ENCODE measurements around the gene COL1A1.

Gene COL1A1

GRCh38 chr17:50134206-50135110, 67.0 kb downstream of the COL1A1 start:
- H3K79me2 ChIP-seq (ENCODE audit: insufficient read depth, low read length), result no peaks in the 10 kb centered on the region
- ATAC-seq (ENCODE audit: insufficient read depth, low read depth) (no peak), DNase-seq (no peak)
- peaks cover 34% of the 10 kb centered on the region for H4K20me1 ChIP-seq (ENCODE audit: insufficient read depth, low read length)
- no peaks in the 10 kb centered on the region for H3K9me3 ChIP-seq (ENCODE audit: insufficient read depth, low read length, severe bottlenecking)
- no peak overlapping the region for H3K4me2 ChIP-seq (ENCODE audit: insufficient read depth, low read length)
- H3K4me3 ChIP-seq (ENCODE audit: low read depth in 1 of 2, low read length in 2 of 2), result no peak overlapping the region
- H3K36me3 ChIP-seq (ENCODE audit: insufficient read depth, low read length), result peaks cover 49% of the 10 kb centered on the region
- no peak for TF ChIP-seq EZH2 (IDR thresholded peaks at IDR 0.05; ENCODE audit: borderline replicate concordance, low read depth, low read length, severe bottlenecking)
- no peak for TF ChIP-seq CTCF (IDR thresholded peaks at IDR 0.05; ENCODE audit: borderline replicate concordance, extremely low read depth, low read length, poor library complexity, severe bottlenecking)
- no peaks in the 10 kb centered on the region for H3K4me1 ChIP-seq (ENCODE audit: insufficient read depth, low read length)
- no peak overlapping the region for H2AFZ ChIP-seq (ENCODE audit: low read depth, low read length)
- no peak overlapping the region for H3K9ac ChIP-seq (ENCODE audit: low read depth, low read length)
- no peaks in the 10 kb centered on the region for H3K27me3 ChIP-seq (ENCODE audit: insufficient read depth, low read length, poor library complexity)
- no peak overlapping the region for H3K27ac ChIP-seq (ENCODE audit: low read length)

GRCh38 chr17:50133769-50134099, 67.7 kb downstream of the COL1A1 start:
- Histone ChIP-seq H3K27ac (ENCODE audit: low read length) (no peak overlapping the region), H3K4me2 (ENCODE audit: insufficient read depth, low read length) (no peak overlapping the region), H3K36me3 (ENCODE audit: insufficient read depth, low read length) (peaks cover 42% of the 10 kb centered on the region), H3K27me3 (ENCODE audit: insufficient read depth, low read length, poor library complexity) (peaks cover 3% of the 10 kb centered on the region), H2AFZ (ENCODE audit: low read depth, low read length) (no peak overlapping the region), H3K4me3 (ENCODE audit: low read depth in 1 of 2, low read length in 2 of 2) (no peak overlapping the region), H3K4me1 (ENCODE audit: insufficient read depth, low read length) (no peaks in the 10 kb centered on the region), H4K20me1 (ENCODE audit: insufficient read depth, low read length) (peaks cover 27% of the 10 kb centered on the region), H3K9ac (ENCODE audit: low read depth, low read length) (no peak overlapping the region), H3K9me3 (ENCODE audit: insufficient read depth, low read length, severe bottlenecking) (no peaks in the 10 kb centered on the region), H3K79me2 (ENCODE audit: insufficient read depth, low read length) (no peaks in the 10 kb centered on the region)
- no peak for ATAC-seq (ENCODE audit: insufficient read depth, low read depth)
- TF ChIP-seq CTCF (IDR thresholded peaks at IDR 0.05; ENCODE audit: borderline replicate concordance, extremely low read depth, low read length, poor library complexity, severe bottlenecking) (no peak), EZH2 (IDR thresholded peaks at IDR 0.05; ENCODE audit: borderline replicate concordance, low read depth, low read length, severe bottlenecking) (no peak)
- no peak for DNase-seq

Data from DND-41 (cell line).